Smooth muscle cell (in vitro differentiated cells): ENCODE data around the gene STEAP2. TPM values are rescaled to one million over a fixed set of nuclear protein-coding genes. Genes with fewer than 3 reads are reported as not detected.

ENCODE experiments used
- DNase-seq: peaks from one replicate; lab custom pipeline; 2025; ENCODE audit not compliant: unreplicated experiment; lab: John Stamatoyannopoulos, UW
- H2AFZ ChIP-seq: fragments of 200-600 bp; sonication (generic); 2 replicates; pipeline ENCODE4 v1.6.0; 2016; ENCODE audit warnings: antibody characterized with exemption, low read depth, mild to moderate bottlenecking
- H3F3A ChIP-seq: fragments of 200-600 bp; sonication (generic); 2 replicates; pipeline ENCODE4 v1.6.0; 2017; ENCODE audit warnings: antibody characterized with exemption, low read depth
- H3K27ac ChIP-seq: fragments of 200-600 bp; sonication (generic); 2 replicates; pipeline ENCODE4 v1.5.1; 2016; ENCODE audit warnings: low read depth, mild to moderate bottlenecking
- H3K27me3 ChIP-seq: fragments of 200-600 bp; sonication (generic); 2 replicates; pipeline ENCODE4 v1.6.1; 2016; ENCODE audit warnings: low read depth, mild to moderate bottlenecking
- H3K36me3 ChIP-seq: fragments of 200-600 bp; sonication (generic); 2 replicates; pipeline ENCODE4 v1.5.1; 2016; ENCODE audit warnings: low read depth
- H3K4me1 ChIP-seq: fragments of 200-600 bp; sonication (generic); 2 replicates; pipeline ENCODE4 v1.5.1; 2016; ENCODE audit warnings: low read depth
- H3K4me2 ChIP-seq: fragments of 200-600 bp; sonication (generic); 2 replicates; pipeline ENCODE4 v1.6.0; 2016; ENCODE audit warnings: mild to moderate bottlenecking
- H3K4me3 ChIP-seq: fragments of 200-600 bp; sonication (generic); 2 replicates; pipeline ENCODE4 v1.5.1; 2016; ENCODE audit warnings: mild to moderate bottlenecking
- H3K79me2 ChIP-seq: fragments of 200-600 bp; sonication (generic); 2 replicates; pipeline ENCODE4 v1.6.0; 2016; ENCODE audit warnings: low read depth, mild to moderate bottlenecking
- H3K9ac ChIP-seq: fragments of 200-600 bp; sonication (generic); 2 replicates; pipeline ENCODE4 v1.6.0; 2016; ENCODE audit warnings: low read depth
- H3K9me3 ChIP-seq: fragments of 200-600 bp; sonication (generic); replicated peaks from 2 replicates; pipeline ENCODE4 v1.5.1; 2016; ENCODE audit warnings: low read depth
- H4K20me1 ChIP-seq: fragments of 200-600 bp; sonication (generic); 2 replicates; pipeline ENCODE4 v1.6.0; 2016; ENCODE audit warnings: low read depth
- CTCF ChIP-seq: fragments of 200-600 bp; sonication (generic); IDR thresholded peaks from 2 replicates; pipeline ENCODE4 v1.5.1; 2017; ENCODE audit warnings: borderline replicate concordance, mild to moderate bottlenecking, antibody characterized with exemption; ENCODE audit not compliant: insufficient read depth, poor library complexity, severe bottlenecking
- WGBS: methylation state at CpG from one replicate; pipeline ENCODE4 v1.1.7; 2016; ENCODE audit warnings: low lambda C conversion rate; 5-methylcytosine and 5-hydroxymethylcytosine counted together
- polyA plus RNA-seq: library from polyadenylated mRNA; unstranded; fragments of >200 nt; fragmentation: Nextera tagmentation; extraction: Ambion mirVana; gene quantifications from 2 replicates; pipeline ENCODE4 v1.2.1, GENCODE V29; 2016
- total RNA-seq: library from RNA; depleted of rRNA; stranded (reverse); fragments of >200 nt; gene quantifications from 2 replicates; pipeline ENCODE4 v1.2.3, GENCODE V29; 2014

Gene STEAP2
- total and polyA plus RNA-seq, 2 experiments from 2014 or later = 1.0 TPM; not detected in 1

- H3K27ac ChIP-seq = no peak overlapping the region
- no peaks in the 10 kb centered on the region for H3F3A ChIP-seq
- no peak overlapping the region for H2AFZ ChIP-seq
- no peak for TF ChIP-seq CTCF
- H3K79me2 ChIP-seq = no peaks in the 10 kb centered on the region
- H3K9ac ChIP-seq = no peak overlapping the region
- H3K4me3 ChIP-seq = no peak overlapping the region
- no peaks in the 10 kb centered on the region for H3K27me3 ChIP-seq
- no peak for DNase-seq
- 94% methylated on average over 1 of the region's 1 CpG for WGBS
- no peaks in the 10 kb centered on the region for H3K9me3 ChIP-seq
- no peaks in the 10 kb centered on the region for H3K4me1 ChIP-seq
- H3K36me3 ChIP-seq = no peaks in the 10 kb centered on the region
- no peaks in the 10 kb centered on the region for H4K20me1 ChIP-seq
- H3K4me2 ChIP-seq = no peak overlapping the region
Observed at GRCh38 chr7:90256778-90257177, 45.2 kb downstream of the STEAP2 start.

- H3F3A ChIP-seq = no peaks in the 10 kb centered on the region
- H3K4me1 ChIP-seq = no peaks in the 10 kb centered on the region
- H3K4me3 ChIP-seq = no peak overlapping the region
- no peaks in the 10 kb centered on the region for H3K9me3 ChIP-seq
- H3K27me3 ChIP-seq = no peaks in the 10 kb centered on the region
- no peak for TF ChIP-seq CTCF
- no peaks in the 10 kb centered on the region for H4K20me1 ChIP-seq
- no peak overlapping the region for H2AFZ ChIP-seq
- no peak overlapping the region for H3K4me2 ChIP-seq
- H3K79me2 ChIP-seq = no peaks in the 10 kb centered on the region
- no peaks in the 10 kb centered on the region for H3K36me3 ChIP-seq
- DNase-seq = no peak
- H3K9ac ChIP-seq = no peak overlapping the region
- H3K27ac ChIP-seq = no peak overlapping the region
Observed at GRCh38 chr7:90261441-90261840, 49.9 kb downstream of the STEAP2 start.

GRCh38 chr7:90262438-90262837 is 50.9 kb downstream of the STEAP2 start:
- no peaks in the 10 kb centered on the region for H3K27me3 ChIP-seq

More at GRCh38 chr7:90262438-90262837, 50.9 kb downstream of the STEAP2 start:
- no peaks in the 10 kb centered on the region for H3F3A ChIP-seq
- no peak for DNase-seq
- H3K9me3 ChIP-seq = no peaks in the 10 kb centered on the region
- H3K36me3 ChIP-seq = no peaks in the 10 kb centered on the region
- H2AFZ ChIP-seq = no peak overlapping the region
- no peak overlapping the region for H3K4me3 ChIP-seq
- H3K9ac ChIP-seq = no peak overlapping the region
- no peak overlapping the region for H3K4me2 ChIP-seq
- H3K4me1 ChIP-seq = no peaks in the 10 kb centered on the region
- no peak overlapping the region for H3K27ac ChIP-seq
- TF ChIP-seq CTCF = peak; percentile 40
- no peaks in the 10 kb centered on the region for H3K79me2 ChIP-seq
- no peaks in the 10 kb centered on the region for H4K20me1 ChIP-seq
